Measurements from ENCODE around the gene BCL11B.

BCL11B gene

DNA sequence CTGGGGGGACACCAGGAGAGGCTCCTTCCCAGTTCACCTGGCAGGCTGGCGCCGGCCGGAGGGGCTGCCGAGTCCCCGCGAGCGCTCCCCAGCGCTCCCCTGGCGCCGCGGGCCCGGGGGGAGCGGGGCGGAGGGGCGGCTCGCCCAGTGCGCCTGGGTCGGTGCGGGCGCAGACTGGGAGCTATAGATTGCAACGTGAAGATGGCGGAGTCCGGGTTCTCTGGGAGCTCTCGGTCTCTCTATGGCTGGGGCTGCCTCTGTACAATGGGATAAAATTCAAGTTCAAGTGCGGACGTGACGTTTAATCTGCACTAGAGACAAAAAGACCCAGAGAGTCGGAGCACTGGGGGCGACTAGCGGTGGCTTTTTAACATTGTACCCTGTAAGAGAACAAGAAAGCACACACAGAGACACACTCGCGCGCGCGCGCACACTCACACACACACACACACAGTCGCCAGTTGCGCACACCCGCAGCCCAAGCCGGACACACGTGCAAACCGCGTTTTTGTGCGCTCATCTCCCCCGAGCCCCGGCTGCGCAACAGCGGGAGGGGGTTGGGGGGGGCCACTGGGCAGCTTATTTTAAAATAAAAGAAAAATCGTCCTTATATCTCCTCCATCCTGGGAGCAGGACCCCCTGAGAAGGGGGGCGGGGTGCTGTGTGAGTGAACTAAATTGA, at the start of gene BCL11B:
BCL11B (minus strand) TSS at position 247 of the 681 bp plus-strand sequence. CDS start 979 bp downstream, outside the sequence.
- Histone ChIP-seq H3K4me1 (ENCODE audit: control insufficient read depth, low read depth, low read length) (peaks cover 22% of the 10 kb centered on the region), H3K27me3 (ENCODE audit: control insufficient read depth, insufficient read depth, low read length) (peaks cover 77% of the 10 kb centered on the region)

DNA sequence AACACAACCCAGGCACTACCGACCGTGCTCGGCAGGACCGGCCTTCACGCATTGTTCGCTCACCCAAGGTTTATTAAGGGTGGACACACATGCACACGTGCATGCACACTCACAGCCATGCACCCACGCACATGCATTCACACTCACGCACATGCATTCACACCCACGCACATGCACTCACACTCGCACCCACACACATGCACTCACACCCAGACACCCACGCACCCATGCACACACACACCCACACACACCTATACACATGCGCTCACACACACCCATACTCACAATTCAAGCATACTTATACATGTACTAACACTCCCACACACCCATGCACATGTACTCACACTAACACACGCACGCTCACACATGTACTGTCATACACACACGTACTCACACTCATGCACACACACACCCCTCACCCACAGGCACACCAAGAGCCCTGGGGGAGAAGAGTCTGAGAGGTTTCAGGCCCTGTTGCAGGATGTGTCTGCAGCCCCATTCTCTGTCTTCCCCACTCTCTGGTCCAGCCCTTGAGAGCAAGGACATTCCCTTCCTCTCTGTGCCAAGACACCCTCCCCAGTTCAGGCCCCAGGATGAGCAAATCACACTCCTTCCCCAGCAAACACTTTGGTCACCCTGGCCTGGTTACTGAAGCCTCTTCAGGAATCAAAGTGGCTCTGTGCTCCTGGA, 49.4 kb upstream of the BCL11B start:
- peaks cover 11% of the 10 kb centered on the region for H3K4me1 ChIP-seq (ENCODE audit: control insufficient read depth, low read depth, low read length)
- H3K36me3 ChIP-seq (ENCODE audit: control insufficient read depth, low read depth, low read length), result no peaks in the 10 kb centered on the region
- no peak overlapping the region for H3K9ac ChIP-seq (ENCODE audit: low read length)
- no peaks in the 10 kb centered on the region for H3K27me3 ChIP-seq (ENCODE audit: control insufficient read depth, insufficient read depth, low read length)
- H3K9me3 ChIP-seq (ENCODE audit: control insufficient read depth, low read depth, low read length), result no peaks in the 10 kb centered on the region
- H3K27ac ChIP-seq (ENCODE audit: low read length), result no peak overlapping the region
- H3K4me3 ChIP-seq (ENCODE audit: low read length), result no peak overlapping the region

More for the DNA sequence above, at the start of gene BCL11B:
- Histone ChIP-seq H3K9me3 (ENCODE audit: control insufficient read depth, low read depth, low read length) (no peaks in the 10 kb centered on the region), H3K27ac (ENCODE audit: low read length) (no peak within 1 kb of the TSS), H3K9ac (ENCODE audit: low read length) (peak within 1 kb of the TSS; percentile 48), H3K4me3 (ENCODE audit: low read length) (peak within 1 kb of the TSS; percentile 71), H3K36me3 (ENCODE audit: control insufficient read depth, low read depth, low read length) (no peaks in the 10 kb centered on the region)

DNA sequence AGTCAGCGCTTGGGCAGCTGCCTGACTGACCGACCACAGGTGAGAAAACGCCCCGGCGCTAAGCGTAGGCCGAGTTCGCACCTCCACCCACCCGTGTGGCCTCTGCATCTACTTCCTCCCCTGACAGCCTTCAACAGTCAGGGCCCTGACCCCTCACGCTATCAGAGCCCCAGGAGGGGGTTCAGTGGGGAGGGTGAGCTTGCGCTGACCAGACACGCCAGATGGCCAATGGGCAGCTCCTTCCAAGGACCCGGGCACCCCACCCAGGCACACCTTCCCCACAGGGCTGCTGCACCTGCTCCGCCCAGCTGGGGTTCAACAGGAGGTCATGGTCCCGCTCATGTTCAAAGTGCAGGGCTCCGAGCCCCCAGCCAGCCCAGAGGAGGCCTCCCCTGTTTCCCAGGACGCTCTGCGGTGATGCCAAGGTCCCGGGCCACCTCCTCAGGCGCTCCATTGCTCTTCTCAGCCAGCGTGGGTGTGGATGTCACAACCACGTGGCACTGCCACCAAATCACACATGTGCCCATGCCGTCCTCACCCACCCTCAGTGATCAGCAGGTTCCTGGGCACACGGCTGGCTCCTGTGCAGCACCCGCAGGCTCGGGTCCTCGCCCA, 48.7 kb upstream of the BCL11B start:
- Histone ChIP-seq H3K4me3 (ENCODE audit: low read length) (no peak overlapping the region), H3K9ac (ENCODE audit: low read length) (no peak overlapping the region), H3K9me3 (ENCODE audit: control insufficient read depth, low read depth, low read length) (no peaks in the 10 kb centered on the region), H3K4me1 (ENCODE audit: control insufficient read depth, low read depth, low read length) (peaks cover 11% of the 10 kb centered on the region), H3K27me3 (ENCODE audit: control insufficient read depth, insufficient read depth, low read length) (no peaks in the 10 kb centered on the region), H3K36me3 (ENCODE audit: control insufficient read depth, low read depth, low read length) (no peaks in the 10 kb centered on the region), H3K27ac (ENCODE audit: low read length) (no peak overlapping the region)

DNA sequence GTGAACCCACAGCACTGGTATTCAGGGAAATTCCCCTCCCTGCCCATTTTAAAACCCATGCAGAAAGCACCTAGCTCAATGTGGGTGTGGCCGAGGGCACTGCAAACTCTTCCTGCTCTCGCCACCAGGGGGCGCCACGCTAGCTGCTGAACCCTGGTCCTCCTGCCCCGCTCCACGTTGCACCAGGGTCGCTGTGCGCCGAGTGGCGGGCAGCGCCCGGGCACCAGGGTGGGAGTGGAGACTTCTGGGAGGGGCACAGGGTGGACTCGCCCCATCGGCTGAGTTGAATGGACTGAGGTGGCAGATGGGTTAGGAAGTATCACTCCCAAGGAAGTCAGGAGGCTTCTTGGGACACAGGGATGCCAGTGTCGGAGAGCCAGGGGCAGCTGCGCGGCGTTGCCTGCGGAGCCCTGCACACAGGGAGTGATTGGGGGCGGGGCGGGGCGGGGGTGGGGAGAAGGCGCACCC, 48.1 kb upstream of the BCL11B start:
- Histone ChIP-seq H3K36me3 (ENCODE audit: control insufficient read depth, low read depth, low read length) (no peaks in the 10 kb centered on the region), H3K27me3 (ENCODE audit: control insufficient read depth, insufficient read depth, low read length) (no peaks in the 10 kb centered on the region), H3K9me3 (ENCODE audit: control insufficient read depth, low read depth, low read length) (no peaks in the 10 kb centered on the region), H3K27ac (ENCODE audit: low read length) (no peak overlapping the region), H3K4me3 (ENCODE audit: low read length) (no peak overlapping the region), H3K9ac (ENCODE audit: low read length) (no peak overlapping the region), H3K4me1 (ENCODE audit: control insufficient read depth, low read depth, low read length) (peaks cover 11% of the 10 kb centered on the region)

DNA sequence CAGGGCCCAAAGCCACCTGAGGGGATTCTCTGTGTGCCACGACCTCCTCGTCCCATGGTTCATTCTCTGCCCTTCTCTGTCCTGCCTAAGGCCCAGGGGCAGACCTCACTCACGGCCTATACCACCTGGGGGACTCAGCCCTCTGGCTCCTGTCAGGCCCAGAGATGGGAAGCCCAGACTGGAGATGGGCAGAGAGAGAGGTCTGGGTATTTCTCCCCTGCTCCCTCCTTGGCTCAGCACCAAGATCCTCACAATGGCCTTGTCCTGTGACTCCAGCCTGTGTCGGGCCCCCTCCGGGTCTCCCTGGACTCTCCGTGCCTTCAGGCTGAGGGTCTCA, 46.9 kb upstream of the BCL11B start:
- Histone ChIP-seq H3K27me3 (ENCODE audit: control insufficient read depth, insufficient read depth, low read length) (no peaks in the 10 kb centered on the region), H3K27ac (ENCODE audit: low read length) (no peak overlapping the region), H3K9me3 (ENCODE audit: control insufficient read depth, low read depth, low read length) (no peaks in the 10 kb centered on the region), H3K4me1 (ENCODE audit: control insufficient read depth, low read depth, low read length) (peaks cover 11% of the 10 kb centered on the region), H3K9ac (ENCODE audit: low read length) (no peak overlapping the region), H3K36me3 (ENCODE audit: control insufficient read depth, low read depth, low read length) (no peaks in the 10 kb centered on the region), H3K4me3 (ENCODE audit: low read length) (no peak overlapping the region)

DNA sequence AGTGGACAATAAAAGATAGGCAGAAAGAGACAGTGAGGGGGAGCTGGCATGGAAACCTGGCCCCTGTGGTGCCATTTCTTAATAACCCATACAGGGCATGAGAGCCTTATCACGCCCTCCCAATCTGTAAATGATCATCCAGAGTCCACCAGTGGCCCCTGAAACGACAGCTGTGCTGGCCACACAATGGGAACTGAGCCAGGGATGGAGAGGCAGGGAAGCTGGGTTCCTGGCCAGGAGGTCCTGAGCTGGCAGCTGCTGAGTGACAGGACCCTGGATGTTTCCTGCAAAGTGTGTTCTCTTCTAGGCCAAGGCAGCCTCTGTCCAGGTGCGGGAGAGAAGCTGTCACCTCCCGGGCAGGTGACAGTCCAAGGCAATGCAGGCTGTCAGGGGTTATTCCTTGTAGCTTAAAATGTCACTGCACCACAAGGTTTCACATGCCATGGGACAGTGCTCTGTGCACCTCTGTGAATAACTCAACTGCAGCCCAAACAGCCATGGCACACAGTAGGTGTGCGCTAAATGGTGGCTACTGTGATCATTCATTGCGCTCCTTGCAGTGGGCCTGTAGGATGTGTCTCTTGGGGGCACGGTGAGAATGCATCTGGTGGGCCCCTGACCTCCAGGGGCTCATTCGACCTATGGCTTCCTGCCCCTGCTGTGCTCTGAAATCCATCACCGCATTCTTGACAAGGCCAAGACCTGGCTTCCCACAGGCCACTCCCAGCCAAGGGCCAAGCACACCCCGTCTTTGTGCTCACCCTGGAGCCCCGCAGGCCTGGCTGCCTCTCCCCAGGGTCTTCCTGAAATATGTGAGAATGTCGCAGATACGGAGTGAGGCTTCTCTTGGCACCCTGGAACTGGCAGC, 46.3 kb upstream of the BCL11B start:
- peaks cover 11% of the 10 kb centered on the region for H3K4me1 ChIP-seq (ENCODE audit: control insufficient read depth, low read depth, low read length)
- no peaks in the 10 kb centered on the region for H3K36me3 ChIP-seq (ENCODE audit: control insufficient read depth, low read depth, low read length)
- H3K4me3 ChIP-seq (ENCODE audit: low read length), result no peak overlapping the region
- no peak overlapping the region for H3K9ac ChIP-seq (ENCODE audit: low read length)
- no peaks in the 10 kb centered on the region for H3K27me3 ChIP-seq (ENCODE audit: control insufficient read depth, insufficient read depth, low read length)
- H3K27ac ChIP-seq (ENCODE audit: low read length), result no peak overlapping the region
- no peaks in the 10 kb centered on the region for H3K9me3 ChIP-seq (ENCODE audit: control insufficient read depth, low read depth, low read length)

DNA sequence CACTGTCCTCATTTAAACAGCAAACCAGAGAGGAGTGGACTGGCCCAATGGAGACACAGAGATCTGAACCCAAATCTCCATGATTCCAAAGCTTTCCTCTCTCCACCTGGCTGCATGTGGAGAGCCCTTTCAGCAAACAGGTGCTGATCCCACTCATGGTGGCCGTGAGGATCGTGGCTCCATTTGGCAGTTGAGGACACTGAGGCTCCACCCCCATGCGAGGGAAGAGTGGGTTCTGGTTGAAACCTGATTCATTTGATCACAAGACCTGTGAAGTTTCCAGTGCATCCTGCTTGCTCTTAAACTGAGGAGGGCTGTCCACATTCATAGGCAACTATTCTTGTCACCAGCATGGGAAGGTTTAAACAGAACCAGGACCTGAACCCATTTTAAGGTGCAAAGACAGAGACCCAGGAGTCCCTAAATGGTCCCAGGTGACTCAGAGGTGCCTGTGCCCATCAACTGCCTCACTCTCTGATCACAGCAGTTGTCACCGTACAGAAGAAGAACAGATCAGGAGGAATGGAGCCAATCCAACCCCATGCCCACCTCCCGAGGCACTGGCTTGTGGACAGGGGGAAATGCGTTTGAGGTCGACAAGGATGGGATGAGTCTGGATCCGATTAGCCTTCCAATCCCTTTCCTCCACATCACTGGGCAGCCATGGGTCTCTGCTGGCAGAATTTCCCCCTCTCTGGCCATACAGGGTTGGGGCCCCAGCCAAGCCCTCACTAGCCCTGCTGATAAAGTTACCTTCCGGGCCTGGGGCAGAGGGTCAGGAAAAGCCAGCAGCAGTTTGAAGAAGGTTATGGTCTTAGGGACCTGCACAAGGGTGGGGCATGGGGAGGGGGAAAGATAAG, 45.5 kb upstream of the BCL11B start:
- Histone ChIP-seq H3K4me3 (ENCODE audit: low read length) (no peak overlapping the region), H3K27ac (ENCODE audit: low read length) (no peak overlapping the region), H3K27me3 (ENCODE audit: control insufficient read depth, insufficient read depth, low read length) (no peaks in the 10 kb centered on the region), H3K36me3 (ENCODE audit: control insufficient read depth, low read depth, low read length) (no peaks in the 10 kb centered on the region), H3K4me1 (ENCODE audit: control insufficient read depth, low read depth, low read length) (peaks cover 11% of the 10 kb centered on the region), H3K9ac (ENCODE audit: low read length) (no peak overlapping the region), H3K9me3 (ENCODE audit: control insufficient read depth, low read depth, low read length) (no peaks in the 10 kb centered on the region)

DNA sequence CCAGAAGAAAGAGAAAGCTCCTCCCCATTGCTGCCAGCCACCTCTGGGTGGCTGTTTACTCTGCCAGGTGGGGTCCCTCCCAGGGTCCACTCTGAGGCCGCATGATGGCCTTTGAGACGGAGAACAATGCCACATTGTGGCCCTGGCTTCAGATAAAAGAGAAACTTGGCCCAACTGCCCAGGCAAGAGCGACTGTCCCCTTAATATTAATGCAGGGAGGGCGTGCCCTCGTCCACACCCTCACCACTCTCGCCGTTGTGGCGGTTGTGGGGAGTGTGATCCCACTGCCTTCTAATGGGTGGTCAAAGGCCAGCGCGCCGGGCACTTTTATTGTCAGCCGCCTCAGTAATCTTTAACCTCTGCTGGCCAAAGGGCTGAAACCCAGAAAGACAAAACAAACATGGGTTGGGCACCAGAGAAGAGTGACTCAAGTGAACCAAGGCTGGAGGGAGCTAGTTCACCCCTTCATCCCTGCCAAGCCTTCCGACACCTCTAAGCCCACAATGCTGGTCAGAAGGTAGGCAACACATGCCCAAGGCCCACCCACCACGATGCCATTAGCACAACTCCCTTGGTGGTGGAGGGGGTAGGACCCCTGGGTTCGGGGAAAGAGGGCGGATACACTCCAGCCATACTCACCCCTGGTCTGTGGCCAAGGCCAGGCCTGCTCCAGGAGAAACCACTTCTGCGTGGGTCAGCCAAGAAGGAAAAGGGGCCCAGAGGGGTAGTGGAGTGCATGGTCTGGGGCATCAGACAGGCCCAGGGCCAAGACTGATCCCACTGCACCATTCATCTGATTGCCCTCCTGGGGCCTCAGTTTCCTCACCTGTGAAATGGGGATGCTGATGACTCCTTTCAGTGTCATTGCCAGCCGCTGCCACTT, 44.5 kb upstream of the BCL11B start:
- no peak overlapping the region for H3K4me3 ChIP-seq (ENCODE audit: low read length)
- H3K36me3 ChIP-seq (ENCODE audit: control insufficient read depth, low read depth, low read length), result no peaks in the 10 kb centered on the region
- H3K9ac ChIP-seq (ENCODE audit: low read length), result no peak overlapping the region
- H3K27ac ChIP-seq (ENCODE audit: low read length), result no peak overlapping the region
- no peaks in the 10 kb centered on the region for H3K27me3 ChIP-seq (ENCODE audit: control insufficient read depth, insufficient read depth, low read length)
- no peaks in the 10 kb centered on the region for H3K9me3 ChIP-seq (ENCODE audit: control insufficient read depth, low read depth, low read length)
- H3K4me1 ChIP-seq (ENCODE audit: control insufficient read depth, low read depth, low read length), result peaks cover 11% of the 10 kb centered on the region

DNA sequence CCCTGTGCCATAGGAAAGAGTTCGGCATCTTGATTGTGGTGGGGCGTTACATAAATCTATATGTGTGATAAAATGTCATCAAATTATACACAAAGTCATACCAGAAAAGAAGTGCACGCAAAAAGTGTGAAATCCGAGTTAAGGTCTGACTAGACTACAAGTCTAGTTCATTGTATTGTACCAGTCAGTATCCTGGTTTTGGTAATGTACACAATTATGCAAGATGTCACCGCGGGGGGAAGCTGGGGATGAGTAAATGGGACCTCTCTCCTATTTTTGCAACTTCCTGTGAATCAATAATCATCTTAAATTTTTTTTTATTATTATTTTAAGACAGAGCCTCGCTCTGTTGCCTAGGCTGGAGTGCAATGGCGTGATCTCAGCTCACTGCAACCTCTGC, 43.2 kb upstream of the BCL11B start:
- H3K36me3 ChIP-seq (ENCODE audit: control insufficient read depth, low read depth, low read length), result no peaks in the 10 kb centered on the region
- H3K4me3 ChIP-seq (ENCODE audit: low read length), result no peak overlapping the region
- peaks cover 11% of the 10 kb centered on the region for H3K4me1 ChIP-seq (ENCODE audit: control insufficient read depth, low read depth, low read length)
- H3K27ac ChIP-seq (ENCODE audit: low read length), result no peak overlapping the region
- H3K9me3 ChIP-seq (ENCODE audit: control insufficient read depth, low read depth, low read length), result no peaks in the 10 kb centered on the region
- H3K9ac ChIP-seq (ENCODE audit: low read length), result no peak overlapping the region
- H3K27me3 ChIP-seq (ENCODE audit: control insufficient read depth, insufficient read depth, low read length), result no peaks in the 10 kb centered on the region

DNA sequence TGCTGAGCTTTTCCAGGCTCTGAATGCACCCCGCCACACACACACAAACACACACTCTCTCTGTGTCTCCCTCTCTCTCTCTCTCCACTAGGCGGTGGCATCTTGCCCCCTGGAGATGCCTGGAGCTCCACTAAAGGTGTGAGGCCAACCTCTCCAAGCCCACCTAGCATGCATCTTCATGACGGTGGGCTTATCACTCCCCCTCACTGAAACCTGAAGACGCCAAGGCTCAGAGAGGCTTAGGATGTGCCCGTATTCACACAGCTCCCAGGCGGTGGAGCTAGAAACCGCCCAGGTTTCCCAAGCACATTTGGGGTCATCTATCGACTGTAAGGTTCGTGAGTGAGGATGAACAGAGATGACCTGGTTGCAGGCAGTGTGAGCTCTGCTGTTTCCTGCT, 42.6 kb upstream of the BCL11B start:
- Histone ChIP-seq H3K4me3 (ENCODE audit: low read length) (no peak overlapping the region), H3K27ac (ENCODE audit: low read length) (no peak overlapping the region), H3K36me3 (ENCODE audit: control insufficient read depth, low read depth, low read length) (no peaks in the 10 kb centered on the region), H3K4me1 (ENCODE audit: control insufficient read depth, low read depth, low read length) (peaks cover 8% of the 10 kb centered on the region), H3K9ac (ENCODE audit: low read length) (no peak overlapping the region), H3K27me3 (ENCODE audit: control insufficient read depth, insufficient read depth, low read length) (no peaks in the 10 kb centered on the region), H3K9me3 (ENCODE audit: control insufficient read depth, low read depth, low read length) (no peaks in the 10 kb centered on the region)

All from iPS-18a (cell line).